ENCODE data around the gene PTRH1. TPM values are rescaled to one million over a fixed set of nuclear protein-coding genes. Genes with fewer than 3 reads are reported as not detected.
A peak's percentile ranks its signal among the peaks of the same experiment; 100 is the strongest.

PTRH1 gene
- polyA plus RNA-seq, 6 donors from 2014 or later = 7.0 to 25.2 (median 10.5) TPM

- no peaks in the 10 kb centered on the region for H3K36me3 Mint-ChIP-seq
- DNase-seq (no peak), ATAC-seq (ENCODE audit: low read depth in 2 of 2) (no peak)
- peaks cover 0 to 2% (median 0%) of the 10 kb centered on the region in 7 donors for H3K9me3 Mint-ChIP-seq
- no peaks in the 10 kb centered on the region for H3K27me3 Mint-ChIP-seq
- H3K27ac Mint-ChIP-seq = no peak overlapping the region
- H3K4me1 Mint-ChIP-seq = peaks cover 6 to 20% (median 12%) of the 10 kb centered on the region in 3 donors
- peak overlapping the region in 1 of 8 donors; percentile 64 for H3K4me3 Mint-ChIP-seq
Measured at GRCh38 chr9:127708952-127709587, 6.4 kb downstream of the PTRH1 start.

DNA sequence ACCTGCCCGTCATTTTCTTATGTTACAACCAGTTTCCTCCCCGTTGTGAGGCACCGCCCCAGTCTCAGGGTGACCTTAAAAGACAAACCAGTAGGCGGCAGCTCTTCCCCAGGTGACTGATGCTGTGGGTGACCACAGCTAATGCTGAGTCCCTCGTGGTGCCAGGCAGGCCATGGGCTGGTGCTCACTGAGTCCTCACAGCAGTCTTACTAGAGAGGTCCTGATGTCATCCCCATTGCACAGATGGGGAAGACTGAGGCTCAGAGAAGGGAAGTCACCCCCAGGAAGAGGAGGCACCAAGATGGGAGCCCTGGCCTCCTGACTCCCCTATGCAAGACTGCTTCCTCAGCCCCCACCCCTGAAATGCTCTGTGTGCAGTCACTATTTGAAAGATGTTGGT lies 7.7 kb downstream of the PTRH1 start:
- peaks cover 0 to 2% (median 0%) of the 10 kb centered on the region in 7 donors for H3K9me3 Mint-ChIP-seq
- peaks cover 6 to 17% (median 12%) of the 10 kb centered on the region in 3 donors for H3K4me1 Mint-ChIP-seq
- no peak for DNase-seq
- ATAC-seq (ENCODE audit: low read depth in 2 of 2) = peak in 1 of 2 donors; percentile 47
- H3K27ac Mint-ChIP-seq = peak overlapping the region in 1 of 6 donors; percentile 65
- no peaks in the 10 kb centered on the region for H3K36me3 Mint-ChIP-seq
- H3K27me3 Mint-ChIP-seq = no peaks in the 10 kb centered on the region
- no peak overlapping the region for H3K4me3 Mint-ChIP-seq

DNA sequence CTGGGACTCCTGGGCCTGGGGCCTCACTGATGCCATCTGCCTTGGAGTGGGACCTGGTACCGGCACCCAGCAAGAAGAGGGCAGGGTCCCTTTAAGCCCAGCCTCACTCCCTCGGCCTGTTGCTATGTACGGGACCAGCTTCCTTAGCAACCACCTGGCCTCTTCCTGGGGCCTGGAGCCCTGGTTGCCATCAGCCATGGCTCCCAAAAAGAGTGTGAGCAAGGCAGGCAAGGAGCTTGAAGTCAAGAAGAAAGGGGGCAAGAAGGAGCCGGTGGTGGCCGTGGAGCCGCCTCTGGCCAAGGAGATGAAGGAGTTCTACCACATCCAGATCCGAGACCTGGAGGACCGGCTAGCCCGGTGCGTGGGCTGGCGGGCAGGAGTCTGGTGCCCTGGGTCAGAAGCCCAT lies 8.6 kb downstream of the PTRH1 start, which contains the start of gene CFAP157:
TSS of gene CFAP157 (plus strand) at position 153 of the 406 bp plus-strand sequence. CDS start at position 197, 44 bp downstream.
- ATAC-seq (ENCODE audit: low read depth in 2 of 2) (no peak), DNase-seq (no peak)
- Mint-ChIP-seq H3K4me1 (peaks cover 6 to 17% (median 12%) of the 10 kb centered on the region in 3 donors), H3K9me3 (peaks cover 0 to 2% (median 0%) of the 10 kb centered on the region in 7 donors), H3K27ac (peak within 1 kb of the TSS in 2 of 6 donors; percentile 42 to 65), H3K4me3 (peak within 1 kb of the TSS in 1 of 8 donors; percentile 54), H3K36me3 (no peaks in the 10 kb centered on the region), H3K27me3 (no peaks in the 10 kb centered on the region)

DNA sequence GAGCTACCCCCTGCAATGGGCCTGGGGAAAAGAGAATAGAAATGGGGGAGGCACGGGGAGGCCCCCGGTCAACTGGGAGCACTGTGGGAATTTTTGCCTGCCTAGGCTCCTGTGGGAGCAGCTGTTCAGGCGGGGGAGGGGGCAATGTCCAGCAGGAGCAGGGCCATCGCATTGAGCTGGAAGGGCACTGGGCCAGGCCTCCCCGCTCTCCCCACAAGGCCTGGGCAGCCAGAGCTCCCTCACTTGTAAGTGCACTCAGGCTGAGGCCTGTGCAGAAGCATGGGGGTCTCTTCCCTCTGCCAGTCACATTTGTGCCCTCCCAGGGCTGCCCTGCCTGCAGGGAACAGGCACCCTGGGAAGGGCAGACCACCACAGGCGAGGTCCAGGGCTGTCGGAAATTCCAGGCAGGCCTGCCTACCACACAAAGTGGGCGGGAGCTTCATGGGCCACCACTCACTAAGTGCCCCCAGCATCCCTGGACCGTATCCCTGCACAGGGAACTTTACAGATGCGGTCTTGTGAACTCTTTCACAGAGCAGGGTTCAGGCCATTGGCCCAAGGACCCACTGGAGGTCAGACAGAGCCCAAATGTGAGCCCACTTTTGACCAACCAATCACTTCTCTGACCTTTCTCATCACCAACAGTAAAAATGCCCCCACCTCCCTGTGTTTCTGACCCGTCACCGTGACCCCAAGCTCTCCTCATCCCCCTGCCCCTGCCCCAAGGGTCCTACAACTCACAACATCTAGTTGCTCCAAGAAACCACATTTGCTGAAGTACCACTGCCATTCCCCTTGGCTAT lies 9.7 kb downstream of the PTRH1 start:
- Mint-ChIP-seq H3K27me3 (no peaks in the 10 kb centered on the region), H3K36me3 (no peaks in the 10 kb centered on the region), H3K4me3 (peak overlapping the region in 1 of 8 donors; percentile 54), H3K9me3 (peaks cover 0 to 2% (median 0%) of the 10 kb centered on the region in 7 donors), H3K27ac (peak overlapping the region in 2 of 6 donors; percentile 6 to 14), H3K4me1 (peaks cover 0 to 10% (median 6%) of the 10 kb centered on the region in 3 donors)
- DNase-seq = no peak
- ATAC-seq (ENCODE audit: low read depth in 2 of 2) = no peak

GRCh38 chr9:127703289-127703946 lies 12.0 kb downstream of the PTRH1 start:
- Mint-ChIP-seq H3K4me1 (peaks cover 14 to 21% (median 17%) of the 10 kb centered on the region in 3 donors), H3K27me3 (no peaks in the 10 kb centered on the region), H3K9me3 (no peaks in the 10 kb centered on the region), H3K36me3 (no peaks in the 10 kb centered on the region), H3K4me3 (no peak overlapping the region), H3K27ac (no peak overlapping the region)
- ATAC-seq (ENCODE audit: low read depth in 2 of 2) (no peak), DNase-seq (no peak)

DNA sequence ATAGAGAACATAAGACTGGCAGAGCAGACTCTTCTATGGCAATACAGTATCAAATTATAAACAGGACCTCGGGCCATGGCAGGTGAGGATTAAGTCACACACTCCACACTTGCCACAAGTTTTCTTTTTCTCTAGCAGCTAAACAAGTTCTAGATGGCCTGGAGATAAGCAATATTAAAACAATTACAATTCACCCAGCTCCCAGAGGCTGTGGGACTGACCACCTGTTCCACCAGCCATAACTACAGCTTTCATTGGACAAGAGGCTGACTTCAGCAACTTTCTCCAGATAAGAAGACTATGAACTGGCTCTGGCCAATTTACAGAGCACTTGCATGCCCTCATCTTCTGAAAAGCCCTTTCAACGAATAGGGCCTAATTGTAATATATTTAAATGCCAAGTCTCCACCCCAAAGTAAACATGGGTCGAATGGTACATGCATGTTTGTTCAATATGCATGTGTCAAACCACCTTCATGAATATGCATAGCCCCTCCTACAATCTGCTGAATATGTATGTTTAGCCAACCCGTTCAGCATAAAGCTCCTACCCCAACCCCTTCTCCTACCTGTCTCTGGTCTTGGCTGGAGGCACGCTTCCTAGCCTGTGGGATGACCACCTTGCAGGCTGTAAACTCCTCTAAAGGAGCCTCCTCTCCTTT lies 14.7 kb downstream of the PTRH1 start:
- Mint-ChIP-seq H3K4me3 (peak overlapping the region in 3 of 8 donors; percentile 47 to 88 (median 76)), H3K27ac (peak overlapping the region in 2 of 6 donors; percentile 39 to 49), H3K4me1 (peaks cover 10 to 18% (median 14%) of the 10 kb centered on the region in 3 donors), H3K36me3 (no peaks in the 10 kb centered on the region), H3K9me3 (no peaks in the 10 kb centered on the region), H3K27me3 (no peaks in the 10 kb centered on the region)
- DNase-seq (no peak), ATAC-seq (ENCODE audit: low read depth in 2 of 2) (no peak)

DNA sequence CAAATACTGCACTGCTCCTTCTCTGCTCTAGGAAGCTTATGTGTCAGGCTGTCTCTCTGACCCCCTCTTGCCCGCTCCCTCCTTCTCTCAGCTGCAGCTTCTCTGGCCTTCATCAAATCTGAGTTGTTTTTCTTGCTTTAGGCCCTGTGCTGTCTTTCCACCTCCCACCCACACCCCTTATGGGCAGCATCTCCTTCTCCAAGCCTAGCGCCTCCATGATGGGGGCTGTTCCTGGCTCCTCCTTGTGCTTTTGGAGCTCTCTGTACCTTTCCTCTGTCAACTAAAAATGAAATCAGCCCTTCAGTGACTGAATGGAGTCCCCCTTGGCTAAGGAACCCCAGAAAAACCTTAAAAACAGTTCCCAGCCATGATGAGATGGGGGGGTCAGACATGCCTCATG lies 15.3 kb downstream of the PTRH1 start:
- H3K4me3 Mint-ChIP-seq = peak overlapping the region in 7 of 8 donors; percentile 15 to 89 (median 85)
- no peak for ATAC-seq (ENCODE audit: low read depth in 2 of 2)

DNA sequence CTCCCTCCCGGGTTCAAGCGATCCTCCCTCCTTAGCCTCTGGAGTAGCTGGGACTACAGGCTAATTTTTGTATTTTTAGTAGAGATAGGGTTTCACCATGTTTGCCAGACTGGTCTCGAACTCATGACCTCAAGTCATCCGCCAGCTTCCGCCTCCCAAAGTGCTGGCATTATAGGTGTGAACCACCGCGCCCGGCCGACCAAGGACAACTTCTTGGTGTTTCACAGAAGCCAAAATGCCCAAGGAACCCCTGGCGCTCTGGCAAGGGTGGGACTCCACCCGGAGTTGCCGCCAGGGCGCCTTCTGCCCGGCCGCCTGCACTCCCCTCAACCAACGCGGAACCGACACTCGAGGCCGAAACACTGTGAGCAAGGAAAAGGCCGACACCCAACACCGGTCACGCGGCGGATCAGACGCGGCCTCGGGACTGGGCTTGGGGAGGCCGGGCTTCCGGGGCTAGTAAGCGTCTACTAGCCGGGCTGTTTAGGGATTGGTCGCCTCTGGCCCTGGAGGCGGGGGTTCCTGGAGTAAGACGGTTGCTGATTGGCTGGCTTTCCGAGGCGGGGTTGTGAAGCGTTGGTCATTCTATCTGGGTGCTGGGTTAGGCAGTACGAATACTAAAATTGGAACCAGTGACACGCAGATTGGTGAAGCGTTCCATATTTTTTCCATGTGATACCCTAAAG lies 16.3 kb downstream of the PTRH1 start:
- H3K9me3 Mint-ChIP-seq = no peaks in the 10 kb centered on the region
- no peaks in the 10 kb centered on the region for H3K27me3 Mint-ChIP-seq
- peak overlapping the region; percentile 76 to 91 (median 88) for H3K4me3 Mint-ChIP-seq
- peak overlapping the region; percentile 36 to 96 (median 90) for H3K27ac Mint-ChIP-seq
- DNase-seq (peak; percentile 86), ATAC-seq (ENCODE audit: low read depth in 2 of 2) (peak; percentile 96 to 99)
- no peaks in the 10 kb centered on the region for H3K36me3 Mint-ChIP-seq
- H3K4me1 Mint-ChIP-seq = peaks cover 10 to 18% (median 14%) of the 10 kb centered on the region in 3 donors

More for the DNA sequence above, 15.3 kb downstream of the PTRH1 start:
- Mint-ChIP-seq H3K4me1 (peaks cover 10 to 18% (median 14%) of the 10 kb centered on the region in 3 donors), H3K27ac (peak overlapping the region in 3 of 6 donors; percentile 14 to 96 (median 36)), H3K27me3 (no peaks in the 10 kb centered on the region), H3K9me3 (no peaks in the 10 kb centered on the region), H3K36me3 (no peaks in the 10 kb centered on the region)
- no peak for DNase-seq

DNA sequence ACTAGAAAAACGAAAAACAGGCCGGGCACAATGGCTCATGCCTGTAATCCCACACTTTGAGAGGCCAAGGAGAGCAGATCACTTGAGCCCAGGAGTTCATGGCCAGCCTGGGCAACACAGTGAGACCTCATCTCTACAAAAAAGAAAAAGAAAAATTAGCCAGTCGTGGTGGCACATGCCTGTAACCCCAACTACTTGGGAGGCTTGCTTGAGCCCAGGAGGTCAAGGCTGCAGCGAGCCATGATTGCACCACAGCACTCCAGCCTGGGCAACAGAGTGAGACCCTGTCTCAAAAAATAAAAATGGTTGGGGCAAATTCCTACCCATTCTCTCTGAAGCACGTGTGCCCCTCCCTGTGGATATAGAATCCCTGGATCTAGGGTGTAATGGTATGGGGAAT lies 17.1 kb downstream of the PTRH1 start:
- Mint-ChIP-seq H3K4me3 (peak overlapping the region in 5 of 8 donors; percentile 58 to 91 (median 63)), H3K4me1 (peaks cover 10 to 18% (median 14%) of the 10 kb centered on the region in 3 donors), H3K27me3 (no peaks in the 10 kb centered on the region), H3K9me3 (no peaks in the 10 kb centered on the region), H3K27ac (no peak overlapping the region), H3K36me3 (no peaks in the 10 kb centered on the region)
- no peak for DNase-seq
- ATAC-seq (ENCODE audit: low read depth in 2 of 2) = no peak

DNA sequence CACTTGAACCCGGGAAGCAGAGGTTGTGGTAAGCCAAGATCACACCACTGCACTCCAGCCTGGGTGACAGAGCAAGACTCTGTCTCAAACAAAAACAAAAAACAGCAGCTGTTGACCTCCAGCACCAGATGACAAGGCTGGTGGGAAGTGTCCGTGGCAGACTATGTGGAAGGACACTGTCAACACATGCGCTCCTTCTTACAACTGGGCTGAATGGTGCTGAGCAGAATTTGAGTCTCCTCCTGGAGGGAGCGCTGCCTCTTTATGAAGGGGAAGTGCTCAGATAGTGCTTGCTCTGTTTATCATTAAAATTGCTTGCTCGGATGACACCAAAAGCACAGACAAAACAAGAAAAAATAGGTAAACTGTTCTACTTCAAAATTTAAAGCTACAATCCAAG lies 17.9 kb downstream of the PTRH1 start:
- H3K36me3 Mint-ChIP-seq = no peaks in the 10 kb centered on the region
- peaks cover 10 to 18% (median 14%) of the 10 kb centered on the region in 3 donors for H3K4me1 Mint-ChIP-seq
- H3K9me3 Mint-ChIP-seq = no peaks in the 10 kb centered on the region
- peak overlapping the region in 3 of 6 donors; percentile 20 to 86 (median 58) for H3K27ac Mint-ChIP-seq
- ATAC-seq (ENCODE audit: low read depth in 2 of 2) (no peak), DNase-seq (no peak)
- H3K4me3 Mint-ChIP-seq = peak overlapping the region in 3 of 8 donors; percentile 6 to 91 (median 67)
- H3K27me3 Mint-ChIP-seq = no peaks in the 10 kb centered on the region

GRCh38 chr9:127694890-127695720 lies 20.4 kb downstream of the PTRH1 start:
- Mint-ChIP-seq H3K27me3 (peaks cover 0 to 5% (median 0%) of the 10 kb centered on the region in 3 donors), H3K9me3 (no peaks in the 10 kb centered on the region), H3K36me3 (no peaks in the 10 kb centered on the region), H3K27ac (no peak overlapping the region), H3K4me3 (no peak overlapping the region), H3K4me1 (peaks cover 8 to 15% (median 10%) of the 10 kb centered on the region in 3 donors)
- ATAC-seq (ENCODE audit: low read depth in 2 of 2) (no peak), DNase-seq (no peak)

DNA sequence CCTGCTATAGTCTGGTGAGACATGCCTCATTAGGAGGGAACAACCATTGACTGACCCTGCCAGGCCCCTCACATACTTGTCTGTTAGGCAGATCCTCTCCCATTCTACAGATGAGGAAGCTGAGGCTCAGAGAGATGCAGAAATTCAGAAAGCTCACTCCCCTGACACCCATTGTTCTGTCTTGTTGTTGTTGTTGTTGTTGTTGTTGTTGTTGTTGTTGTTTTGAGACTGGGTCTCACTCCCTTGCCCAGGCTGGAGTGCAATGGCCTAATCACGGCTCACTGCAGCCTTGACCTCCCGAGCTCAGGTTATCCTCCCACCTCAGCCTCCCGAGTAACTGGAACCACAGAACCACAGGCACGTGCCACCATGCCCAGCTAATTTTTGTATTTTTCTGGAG lies 21.8 kb downstream of the PTRH1 start:
- no peak for DNase-seq
- peaks cover 0 to 5% (median 0%) of the 10 kb centered on the region in 3 donors for H3K27me3 Mint-ChIP-seq
- H3K36me3 Mint-ChIP-seq = no peaks in the 10 kb centered on the region
- H3K9me3 Mint-ChIP-seq = no peaks in the 10 kb centered on the region
- peak overlapping the region in 1 of 6 donors; percentile 49 for H3K27ac Mint-ChIP-seq
- peaks cover 0 to 2% (median 0%) of the 10 kb centered on the region in 3 donors for H3K4me1 Mint-ChIP-seq
- no peak overlapping the region for H3K4me3 Mint-ChIP-seq
- ATAC-seq (ENCODE audit: low read depth in 2 of 2) = no peak

Measured in naive B cell (primary cell).